ENCODE data around the gene PLK4.
"Not testable (repeated sequence)": the region's sequence is repeated elsewhere in the genome, so short reads cannot be mapped to it uniquely, and the experiment has no call there.

The PLK4 gene

GRCh38 chr4:127880763-127881562, at the start of gene PLK4:
Gene PLK4 (plus strand): TSS chr4:127880893. CDS start chr4:127881135, 242 bp downstream.
- DNase-seq = peak; percentile 86

GRCh38 chr4:127832585-127832984, 48.1 kb upstream of the PLK4 start:
- no peak for DNase-seq

- DNase-seq = no peak
These were observed 36.7 kb upstream of the PLK4 start for GRCh38 chr4:127843704-127844600.

- DNase-seq = no peak
These were observed 36.0 kb upstream of the PLK4 start for GRCh38 chr4:127844601-127845116.

- no peak for DNase-seq
These were observed 34.6 kb upstream of the PLK4 start for GRCh38 chr4:127846061-127846460.

GRCh38 chr4:127846765-127847164, 33.9 kb upstream of the PLK4 start:
- DNase-seq = no peak

- DNase-seq = no peak
These were observed 31.0 kb upstream of the PLK4 start for GRCh38 chr4:127849505-127850234.

GRCh38 chr4:127852661-127853060, 28.0 kb upstream of the PLK4 start:
- no peak for DNase-seq

- no peak for DNase-seq
These were observed 24.4 kb upstream of the PLK4 start for GRCh38 chr4:127856196-127856812.

- no peak for DNase-seq
These were observed 23.8 kb upstream of the PLK4 start for GRCh38 chr4:127856813-127857447.

GRCh38 chr4:127857641-127858040, 23.1 kb upstream of the PLK4 start:
- DNase-seq = no peak

GRCh38 chr4:127868196-127868595, 12.5 kb upstream of the PLK4 start:
- no peak for DNase-seq

GRCh38 chr4:127870281-127870680, 10.4 kb upstream of the PLK4 start:
- DNase-seq = no peak

GRCh38 chr4:127870688-127871087, 10.0 kb upstream of the PLK4 start:
- DNase-seq = no peak

GRCh38 chr4:127875791-127876190, 4.9 kb upstream of the PLK4 start:
- DNase-seq = no peak

- no peak for DNase-seq
These were observed 821 bp downstream of the PLK4 start for GRCh38 chr4:127881563-127881864.

GRCh38 chr4:127888559-127888958, 7.9 kb downstream of the PLK4 start:
- no peak for DNase-seq

GRCh38 chr4:127889903-127890302, 9.2 kb downstream of the PLK4 start:
- no peak for DNase-seq

GRCh38 chr4:127896069-127896468, 15.4 kb downstream of the PLK4 start:
- DNase-seq = no peak

GRCh38 chr4:127896528-127896927, 15.8 kb downstream of the PLK4 start:
- no peak for DNase-seq

GRCh38 chr4:127899682-127900081, 19.0 kb downstream of the PLK4 start:
- DNase-seq = not testable (repeated sequence)

GRCh38 chr4:127905029-127905428, 24.3 kb downstream of the PLK4 start:
- no peak for DNase-seq
